Measurements from ENCODE around the gene C1orf53.

The C1orf53 gene

DNA sequence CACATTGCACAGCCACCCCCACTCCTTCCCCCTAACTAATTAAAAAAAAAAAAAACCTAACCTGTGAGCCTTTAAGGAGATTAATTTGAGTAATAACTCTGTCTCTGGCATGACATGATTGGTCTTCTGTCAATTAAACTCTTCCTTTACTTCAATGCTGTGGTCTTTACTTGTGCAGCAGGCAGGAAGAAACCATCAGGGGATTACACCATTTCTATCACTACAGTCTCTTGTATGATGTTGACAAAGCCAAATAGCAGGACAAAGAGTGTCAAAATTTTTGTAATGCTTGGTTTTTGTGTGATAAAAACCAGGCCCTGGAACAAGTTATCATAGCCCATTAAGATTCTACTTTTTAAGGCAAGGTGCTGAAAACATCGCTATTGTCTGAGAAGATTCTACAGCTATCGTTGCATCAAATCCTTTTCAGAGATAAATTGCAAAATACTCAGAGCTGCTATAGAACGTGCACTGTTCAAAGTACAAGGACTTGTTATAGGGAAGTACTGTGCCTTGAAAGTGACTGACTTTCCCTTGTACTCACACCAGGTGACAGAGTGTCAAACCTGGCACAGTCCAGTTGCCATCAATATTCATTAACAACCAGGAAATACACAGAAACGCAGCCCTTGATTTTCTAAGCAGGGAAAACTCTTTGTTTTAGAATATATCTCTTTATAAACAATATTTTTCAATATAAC is 52.4 kb downstream of the C1orf53 start:
- TF ChIP-seq, protein P1, sequence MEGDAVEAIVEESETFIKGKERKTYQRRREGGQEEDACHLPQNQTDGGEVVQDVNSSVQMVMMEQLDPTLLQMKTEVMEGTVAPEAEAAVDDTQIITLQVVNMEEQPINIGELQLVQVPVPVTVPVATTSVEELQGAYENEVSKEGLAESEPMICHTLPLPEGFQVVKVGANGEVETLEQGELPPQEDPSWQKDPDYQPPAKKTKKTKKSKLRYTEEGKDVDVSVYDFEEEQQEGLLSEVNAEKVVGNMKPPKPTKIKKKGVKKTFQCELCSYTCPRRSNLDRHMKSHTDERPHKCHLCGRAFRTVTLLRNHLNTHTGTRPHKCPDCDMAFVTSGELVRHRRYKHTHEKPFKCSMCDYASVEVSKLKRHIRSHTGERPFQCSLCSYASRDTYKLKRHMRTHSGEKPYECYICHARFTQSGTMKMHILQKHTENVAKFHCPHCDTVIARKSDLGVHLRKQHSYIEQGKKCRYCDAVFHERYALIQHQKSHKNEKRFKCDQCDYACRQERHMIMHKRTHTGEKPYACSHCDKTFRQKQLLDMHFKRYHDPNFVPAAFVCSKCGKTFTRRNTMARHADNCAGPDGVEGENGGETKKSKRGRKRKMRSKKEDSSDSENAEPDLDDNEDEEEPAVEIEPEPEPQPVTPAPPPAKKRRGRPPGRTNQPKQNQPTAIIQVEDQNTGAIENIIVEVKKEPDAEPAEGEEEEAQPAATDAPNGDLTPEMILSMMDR (IDR thresholded peaks at IDR 0.05; ENCODE audit: extremely low read depth, insufficient read depth, missing control alignments) = no peak
- in situ Hi-C loops (cut with MboI; ENCODE audit: low pct_unique_long_range_greater_than_20kb, low sequenced_read_pairs, unreplicated experiment) = no loop called here
- DNase-seq (ENCODE audit: low spot score) = no peak

DNA sequence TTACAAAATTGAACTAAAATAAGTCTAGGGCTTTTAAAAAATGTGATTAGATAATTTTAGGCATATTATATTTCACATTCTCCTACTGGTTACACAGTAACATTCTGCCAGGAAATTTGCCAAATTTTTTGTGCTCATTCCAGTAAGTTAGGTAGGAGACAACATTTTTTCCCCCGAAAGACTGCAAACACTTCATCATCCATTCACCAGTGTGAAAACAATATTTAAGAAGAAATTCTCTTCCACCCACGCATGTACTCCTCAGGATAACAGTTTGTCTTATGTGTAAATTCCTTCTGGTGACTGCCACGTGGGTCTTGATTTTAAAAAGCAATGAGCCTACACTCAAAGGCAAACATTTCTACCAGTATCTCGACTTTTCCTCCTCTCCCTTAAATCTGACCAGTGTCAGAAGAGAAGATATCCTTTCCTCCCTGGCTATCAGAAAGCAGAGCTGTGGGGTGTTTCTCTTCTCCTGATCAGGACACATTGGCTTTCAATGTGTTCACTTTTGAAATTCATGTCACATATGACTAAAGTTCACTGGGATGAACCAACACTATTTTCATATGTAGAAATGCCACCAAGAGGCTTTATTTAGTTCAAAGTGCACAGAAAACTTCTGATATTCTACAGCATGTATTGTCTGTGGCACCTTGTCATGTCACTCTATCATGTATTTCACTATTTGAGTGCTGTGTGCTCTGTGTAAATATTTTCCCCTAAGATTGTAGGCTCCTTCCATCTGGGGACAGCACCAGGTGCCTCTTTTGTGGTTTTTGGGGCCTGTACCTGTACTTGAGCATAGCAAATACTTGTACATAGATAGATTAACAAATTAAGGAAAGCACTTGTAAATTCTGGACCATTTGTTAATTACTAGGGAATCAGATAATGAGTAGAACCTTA is 53.3 kb downstream of the C1orf53 start:
- in situ Hi-C loops (cut with MboI; ENCODE audit: low pct_unique_long_range_greater_than_20kb, low sequenced_read_pairs, unreplicated experiment) = no loop called here
- no peak for DNase-seq (ENCODE audit: low spot score)
- TF ChIP-seq, protein P1 (IDR thresholded peaks at IDR 0.05; ENCODE audit: extremely low read depth, insufficient read depth, missing control alignments) = no peak
